Dermis microvascular lymphatic vessel endothelial cell (primary cell): ENCODE measurements around the gene VMP1. TPM values are rescaled to one million over a fixed set of nuclear protein-coding genes. Genes with fewer than 3 reads are reported as not detected.
A peak's percentile ranks its signal among the peaks of the same experiment; 100 is the strongest.
"Not testable (repeated sequence)": the region's sequence is repeated elsewhere in the genome, so short reads cannot be mapped to it uniquely, and the experiment has no call there.

ENCODE experiments used
- DNase-seq, 2 donors: peaks; one replicate each; pipeline versions ENCODE4 v3.0.0 to v3.0.0-alpha.2; 2010; ENCODE audit warnings: low read depth in 2 of 2
- total RNA-seq: library from RNA; depleted of rRNA; stranded (reverse); fragments of >200 nt; gene quantifications from 2 replicates; pipeline ENCODE4 v1.2.1, GENCODE V29; 2014

VMP1 gene
- total RNA-seq, 1 donor from 2014 or later, result 96.5 TPM

DNA sequence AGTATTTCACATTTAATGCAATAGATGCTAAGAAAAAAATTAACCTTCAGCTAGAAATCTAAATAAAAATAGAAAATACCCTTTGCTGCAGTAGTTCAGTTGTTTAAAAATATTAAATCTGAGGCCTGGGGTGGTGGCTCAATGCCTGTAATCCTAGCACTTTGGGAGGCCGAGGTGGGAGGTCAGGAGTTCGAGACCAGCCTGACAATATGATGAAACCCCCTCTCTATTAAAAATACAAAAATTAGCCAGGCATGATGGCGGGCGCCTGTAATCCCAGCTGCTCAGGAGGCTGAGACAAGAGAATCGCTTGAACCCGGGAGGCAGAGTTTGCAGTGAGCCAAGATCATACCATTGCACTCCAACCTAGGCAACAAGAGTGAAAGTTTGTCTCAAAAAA is 98.9 kb downstream of the VMP1 start:
- DNase-seq, result not testable (repeated sequence)

GRCh38 chr17:59807892-59808509 is 100.5 kb downstream of the VMP1 start:
- no peak for DNase-seq

GRCh38 chr17:59810894-59811153 is 103.4 kb downstream of the VMP1 start:
- DNase-seq, result no peak

- DNase-seq, result no peak
Measured at GRCh38 chr17:59811209-59811608, 103.8 kb downstream of the VMP1 start.

- DNase-seq, result no peak
Measured at GRCh38 chr17:59812139-59812538, 104.7 kb downstream of the VMP1 start.

GRCh38 chr17:59814276-59814675 is 106.8 kb downstream of the VMP1 start:
- no peak for DNase-seq

DNA sequence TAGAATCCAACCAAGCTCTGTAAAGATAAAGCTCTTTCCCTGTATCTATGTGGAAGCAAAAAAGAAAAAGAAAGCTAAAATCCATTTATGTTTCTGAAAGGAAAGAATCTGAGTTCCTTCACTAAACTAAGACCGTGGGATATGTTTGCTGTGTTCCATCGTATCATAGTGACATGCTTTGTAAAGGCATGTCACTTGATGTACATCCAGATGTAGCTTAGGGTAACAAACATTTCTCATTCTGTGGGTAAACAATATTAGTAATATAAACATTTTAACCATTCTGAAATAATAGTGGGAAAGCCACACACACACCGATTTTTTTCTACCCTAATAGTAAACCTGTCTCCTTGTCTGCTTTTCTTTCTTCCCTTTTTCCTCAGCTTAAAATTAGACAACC is 107.2 kb downstream of the VMP1 start:
- DNase-seq, result no peak

DNA sequence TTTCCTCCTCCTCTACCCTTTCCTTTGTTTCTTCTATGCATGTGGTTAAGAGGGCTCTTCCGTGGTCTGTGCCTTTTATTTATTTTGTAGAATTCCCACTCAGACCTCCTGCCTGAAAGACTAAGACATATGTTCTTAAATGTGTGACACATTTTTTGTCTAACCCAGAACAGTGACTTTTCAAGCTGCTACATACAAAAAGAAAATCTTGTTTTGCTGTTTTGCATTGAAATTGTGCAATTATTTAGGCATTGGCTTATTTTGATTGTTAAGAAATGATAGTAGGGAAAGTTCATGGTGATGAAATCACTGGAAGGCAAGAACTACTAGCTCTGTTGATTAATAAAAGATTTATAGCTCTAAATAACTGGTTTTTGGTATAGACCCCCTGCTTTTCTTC is 108.5 kb downstream of the VMP1 start:
- DNase-seq, result no peak

- DNase-seq, result peak in 1 of 2 donors; percentile 32
Measured at GRCh38 chr17:59825533-59826322, 118.3 kb downstream of the VMP1 start.

- no peak for DNase-seq
Measured at GRCh38 chr17:59826706-59827453, 119.4 kb downstream of the VMP1 start.

- no peak for DNase-seq
Measured at GRCh38 chr17:59827721-59828477, 120.4 kb downstream of the VMP1 start.

GRCh38 chr17:59828478-59828760 is 121.0 kb downstream of the VMP1 start:
- no peak for DNase-seq

DNA sequence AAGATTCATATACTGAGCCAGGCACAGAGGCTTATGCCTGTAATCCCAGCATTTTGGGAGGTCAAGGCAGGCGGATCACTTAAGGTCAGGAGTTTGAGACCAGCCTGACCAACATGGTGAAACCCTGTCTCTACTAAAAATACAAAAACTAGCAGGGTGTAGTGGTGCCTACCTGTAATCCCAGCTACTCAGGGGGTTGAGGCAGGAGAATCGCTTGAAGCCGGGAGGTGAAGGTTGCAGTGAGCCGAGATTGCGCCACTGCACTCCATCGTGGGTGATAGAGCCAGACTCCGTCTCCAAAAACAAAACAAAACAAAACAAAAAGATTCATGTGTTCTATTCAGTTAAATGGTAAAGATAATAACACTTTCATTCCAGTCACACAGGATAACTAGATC is 121.4 kb downstream of the VMP1 start:
- DNase-seq, result not testable (repeated sequence)

GRCh38 chr17:59829217-59830006 is 122.0 kb downstream of the VMP1 start:
- peak; percentile 93 to 98 for DNase-seq

DNA sequence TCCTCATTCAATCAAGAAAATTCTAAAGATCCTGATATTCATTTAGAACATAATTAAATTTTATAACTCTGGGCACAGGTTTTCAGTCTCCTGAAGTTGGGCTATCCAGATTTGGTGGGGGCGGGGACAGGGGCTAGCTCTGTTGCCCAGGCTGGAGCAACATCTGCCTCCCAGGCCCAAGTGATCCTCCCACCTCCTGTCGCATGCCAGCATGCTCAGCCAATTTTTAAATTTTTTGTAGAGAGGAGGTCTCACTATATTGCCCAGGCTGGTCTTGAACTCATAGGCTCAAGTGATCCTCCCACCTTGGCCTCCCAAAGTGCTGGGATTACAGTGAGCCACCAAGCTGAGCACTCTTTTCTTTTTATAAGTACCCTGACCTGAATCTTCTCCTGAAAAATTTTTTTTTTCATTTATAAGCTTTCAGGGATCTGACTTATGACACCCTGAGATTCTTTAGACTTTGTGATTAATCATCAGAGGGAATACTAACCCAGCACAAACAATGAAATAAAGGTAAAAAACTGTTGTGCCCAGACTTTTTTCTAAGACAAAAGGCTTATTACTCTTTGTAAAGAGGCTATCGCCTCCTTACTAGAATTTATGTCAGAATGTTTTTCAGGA is 122.7 kb downstream of the VMP1 start:
- DNase-seq, result peak in 1 of 2 donors; percentile 39

- no peak for DNase-seq
Measured at GRCh38 chr17:59830846-59831486, 123.5 kb downstream of the VMP1 start.

DNA sequence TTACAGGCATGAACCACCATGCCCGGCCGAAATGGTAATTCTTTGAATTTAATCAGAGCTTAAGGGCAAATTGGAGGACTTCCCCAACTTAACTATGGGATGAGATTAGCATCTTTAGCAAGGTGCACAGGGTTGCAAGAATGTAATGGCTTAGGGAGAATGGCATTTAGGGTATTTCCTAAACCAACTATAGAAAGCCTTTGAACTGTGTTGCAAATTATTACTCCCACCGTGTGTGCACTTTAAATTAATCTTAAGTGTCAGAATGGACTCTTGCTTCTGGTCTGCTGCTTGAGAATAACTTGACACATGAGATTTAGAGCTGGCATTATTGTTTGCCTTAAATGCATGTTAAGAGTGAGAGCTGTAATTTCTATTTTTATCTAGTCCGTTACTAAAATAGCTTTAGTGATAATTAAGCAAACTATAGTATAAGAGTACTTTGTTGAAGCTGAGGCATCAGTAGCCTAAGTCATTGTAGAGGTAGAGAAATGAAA is 125.5 kb downstream of the VMP1 start:
- no peak for DNase-seq

DNA sequence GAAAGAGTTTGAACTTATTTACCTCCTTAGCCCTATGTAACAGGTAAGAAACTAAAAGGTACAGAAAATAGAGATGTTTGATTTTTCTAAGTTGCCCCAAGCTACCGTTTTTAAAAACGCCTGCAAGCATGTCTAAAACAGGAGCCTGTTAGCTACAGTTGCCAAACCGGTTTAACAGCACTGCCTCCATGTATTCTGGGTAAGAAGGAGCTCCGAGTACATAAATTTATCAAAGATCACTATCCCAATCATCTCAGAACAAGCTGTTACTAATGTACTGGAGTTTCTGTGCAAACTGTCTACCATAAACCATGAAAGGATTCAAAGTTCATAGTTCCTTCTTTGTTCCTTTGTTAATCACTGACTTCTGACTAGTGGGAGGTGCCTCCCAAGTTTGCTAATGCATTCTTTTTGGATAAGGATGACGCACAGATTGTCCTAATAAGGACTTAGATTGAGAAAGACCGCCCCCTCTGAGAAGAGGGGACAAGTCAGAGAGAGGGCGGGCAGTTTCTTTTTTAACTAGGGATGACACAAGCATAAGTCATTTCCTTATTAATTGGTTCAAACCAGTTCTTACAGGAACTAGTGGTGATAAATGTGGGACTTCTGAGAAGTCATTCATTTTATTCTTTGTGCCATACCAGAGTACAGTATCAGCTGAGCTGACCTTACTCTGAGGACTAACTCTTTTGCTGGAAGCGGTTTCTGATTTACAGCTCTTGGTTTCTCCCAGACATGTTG is 130.0 kb downstream of the VMP1 start:
- peak; percentile 97 to 100 for DNase-seq
